ENCODE measurements around the gene PHF5A.

GRCh38 chr22:41468381-41469217 lies at the start of gene PHF5A, which contains the start of gene ACO2:
- TF ChIP-seq POLR2A (IDR thresholded peaks at IDR 0.05; ENCODE audit: control extremely low read depth in 1 of 2, low read depth in 2 of 2, low read length in 2 of 2), result peak; percentile 69 to 91
- TF ChIP-seq CTCF (IDR thresholded peaks at IDR 0.05; ENCODE audit: control extremely low read depth in 1 of 3, insufficient read depth in 1 of 3, low read depth in 1 of 3, low read length in 3 of 3), result no peak
- peak; percentile 80 for TF ChIP-seq POLR2AphosphoS5 (IDR thresholded peaks at IDR 0.05; ENCODE audit: low read depth, low read length)
- peak in 1 of 2 experiments; percentile 95; a peak in 2 of 4 replicates for TF ChIP-seq HDAC2 (IDR thresholded peaks at IDR 0.05; ENCODE audit: borderline replicate concordance in 1 of 2, low read depth in 2 of 2, low read length in 2 of 2)

Measured in H1 (cell line).